GM10847 (cell line): Measurements from ENCODE around the gene LYPD4.

ENCODE experiments used
- POLR2A ChIP-seq: IDR thresholded peaks from 2 replicates; pipeline ENCODE4 v1.6.1; 2011; ENCODE audit not compliant: insufficient read length; ENCODE audit errors: extremely low read depth

Gene LYPD4

GRCh38 chr19:41863209-41863931 is 18.9 kb upstream of the LYPD4 start:
- no peak for TF ChIP-seq POLR2A

GRCh38 chr19:41862445-41862986 is 18.0 kb upstream of the LYPD4 start:
- TF ChIP-seq POLR2A, result no peak

GRCh38 chr19:41861846-41862245 is 17.4 kb upstream of the LYPD4 start:
- no peak for TF ChIP-seq POLR2A

- TF ChIP-seq POLR2A, result no peak
Measured at GRCh38 chr19:41861116-41861768, 16.8 kb upstream of the LYPD4 start.

GRCh38 chr19:41860419-41861115 is 16.1 kb upstream of the LYPD4 start:
- TF ChIP-seq POLR2A, result no peak

- peak; percentile 92 for TF ChIP-seq POLR2A
Measured at GRCh38 chr19:41859618-41860418, 15.3 kb upstream of the LYPD4 start, which contains the start of gene RPS19. TSS of gene RPS19 (plus strand) at chr19:41860255. CDS start at chr19:41860775, 520 bp downstream.

- TF ChIP-seq POLR2A, result no peak
Measured at GRCh38 chr19:41859213-41859617, 14.7 kb upstream of the LYPD4 start.

- TF ChIP-seq POLR2A, result no peak
Measured at GRCh38 chr19:41853768-41854167, 9.3 kb upstream of the LYPD4 start.

GRCh38 chr19:41853344-41853743 is 8.9 kb upstream of the LYPD4 start:
- no peak for TF ChIP-seq POLR2A

- TF ChIP-seq POLR2A, result no peak
Measured at GRCh38 chr19:41851456-41851855, 7.0 kb upstream of the LYPD4 start.

GRCh38 chr19:41850381-41850780 is 5.9 kb upstream of the LYPD4 start:
- TF ChIP-seq POLR2A, result no peak

GRCh38 chr19:41849067-41849466 is 4.6 kb upstream of the LYPD4 start:
- no peak for TF ChIP-seq POLR2A

- TF ChIP-seq POLR2A, result no peak
Measured at GRCh38 chr19:41848666-41849065, 4.2 kb upstream of the LYPD4 start.

- no peak for TF ChIP-seq POLR2A
Measured at GRCh38 chr19:41847351-41848105, 3.0 kb upstream of the LYPD4 start.
